ENCODE measurements around the gene MOCS1.

MOCS1 gene

DNA sequence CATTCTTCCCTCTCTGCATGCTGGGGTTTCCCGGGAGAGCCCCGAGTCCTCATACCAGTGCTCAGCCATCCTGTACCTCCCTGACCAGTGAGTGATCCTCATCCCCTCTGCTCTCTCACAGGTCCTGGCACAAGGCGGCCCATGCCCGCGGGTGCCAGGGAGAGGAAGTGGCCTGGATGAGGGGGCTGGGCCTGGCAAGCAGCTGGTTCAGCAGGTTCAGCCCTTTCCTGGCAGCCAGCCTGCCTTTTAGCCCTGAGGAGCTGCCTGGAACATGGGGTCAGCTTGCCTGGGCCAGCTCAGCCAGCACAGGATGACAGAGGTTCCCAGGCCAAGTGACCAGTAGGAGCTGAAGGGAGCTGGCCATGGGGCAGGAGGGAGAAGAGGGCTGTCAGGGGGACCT lies 10.9 kb downstream of the MOCS1 start:
- DNase-seq, result no peak

GRCh38 chr6:39922821-39923220 lies 11.4 kb downstream of the MOCS1 start:
- no peak for DNase-seq

DNA sequence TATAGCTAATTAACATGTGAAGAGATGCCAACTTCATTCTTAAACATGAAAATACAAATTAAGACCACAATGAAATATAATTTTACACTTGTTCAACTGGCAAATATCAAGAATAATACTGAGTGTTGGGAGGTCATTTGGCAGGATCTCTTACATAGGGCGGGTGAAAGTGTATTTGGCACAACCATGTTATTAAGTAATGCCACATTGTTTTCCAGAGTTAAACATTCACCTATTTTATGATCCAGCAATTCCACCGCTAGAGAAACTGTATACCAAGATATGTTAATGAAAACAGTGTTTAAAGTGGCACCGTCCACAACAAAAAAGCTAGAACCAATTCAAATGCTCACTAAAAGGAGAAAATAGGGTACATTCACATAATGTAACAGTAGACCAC lies 14.1 kb downstream of the MOCS1 start:
- no peak for DNase-seq

- DNase-seq, result no peak
Measured at GRCh38 chr6:39918831-39919230, 15.4 kb downstream of the MOCS1 start.

- no peak for DNase-seq
Measured at GRCh38 chr6:39917981-39918380, 16.3 kb downstream of the MOCS1 start.

DNA sequence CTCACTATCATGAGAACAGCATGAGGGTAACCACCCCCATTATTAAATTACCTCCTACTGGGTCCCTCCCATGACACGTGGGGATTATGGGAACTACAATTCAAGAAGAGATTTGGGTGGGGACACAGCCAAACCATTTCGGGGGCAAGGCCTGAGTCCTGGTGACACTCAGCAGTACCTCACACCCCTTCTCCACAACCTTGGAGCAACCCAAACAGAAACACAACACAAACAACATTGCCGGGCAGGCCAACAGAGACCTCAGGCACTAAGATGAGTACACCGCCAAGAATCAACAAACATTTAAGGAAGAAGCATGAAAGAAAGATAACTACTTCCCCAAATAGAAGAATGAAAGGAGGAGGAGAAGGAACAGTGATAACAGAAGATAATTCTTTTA lies 16.9 kb downstream of the MOCS1 start:
- no peak for DNase-seq

- no peak for DNase-seq
Measured at GRCh38 chr6:39915866-39916265, 18.4 kb downstream of the MOCS1 start.

GRCh38 chr6:39914239-39914638 lies 20.0 kb downstream of the MOCS1 start:
- no peak for DNase-seq

GRCh38 chr6:39913391-39913916 lies 20.8 kb downstream of the MOCS1 start:
- no peak for DNase-seq

- no peak for DNase-seq
Measured at GRCh38 chr6:39912446-39912845, 21.8 kb downstream of the MOCS1 start.

DNA sequence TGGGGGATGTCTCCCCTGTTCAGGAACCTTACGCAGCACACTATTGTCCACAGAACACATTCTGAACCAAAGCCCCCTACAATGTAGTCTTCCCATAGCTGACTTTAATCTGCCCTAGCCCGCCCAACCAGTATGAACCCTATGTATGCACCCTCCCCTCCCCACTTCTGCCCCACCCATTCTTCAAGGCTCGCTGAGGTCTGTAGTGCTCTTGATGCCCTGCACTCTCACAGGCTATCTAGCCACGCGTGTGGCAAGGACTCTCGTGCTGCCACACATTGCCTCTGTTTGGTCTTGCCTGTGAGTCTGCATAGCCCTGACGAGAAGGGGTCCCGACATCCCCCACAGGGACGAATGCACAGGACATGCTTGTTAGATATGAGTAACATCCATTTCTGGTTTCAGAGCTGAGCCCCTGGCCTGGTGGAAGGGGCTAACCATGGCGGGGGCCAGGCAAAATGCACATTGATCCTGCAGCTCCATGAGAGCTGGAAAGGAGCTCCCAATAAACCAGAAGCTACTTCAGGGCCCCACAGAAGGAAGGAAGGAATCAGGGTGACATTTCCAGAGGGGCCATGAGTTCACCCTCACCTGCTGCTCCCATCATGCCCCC lies 22.6 kb downstream of the MOCS1 start:
- no peak for DNase-seq

DNA sequence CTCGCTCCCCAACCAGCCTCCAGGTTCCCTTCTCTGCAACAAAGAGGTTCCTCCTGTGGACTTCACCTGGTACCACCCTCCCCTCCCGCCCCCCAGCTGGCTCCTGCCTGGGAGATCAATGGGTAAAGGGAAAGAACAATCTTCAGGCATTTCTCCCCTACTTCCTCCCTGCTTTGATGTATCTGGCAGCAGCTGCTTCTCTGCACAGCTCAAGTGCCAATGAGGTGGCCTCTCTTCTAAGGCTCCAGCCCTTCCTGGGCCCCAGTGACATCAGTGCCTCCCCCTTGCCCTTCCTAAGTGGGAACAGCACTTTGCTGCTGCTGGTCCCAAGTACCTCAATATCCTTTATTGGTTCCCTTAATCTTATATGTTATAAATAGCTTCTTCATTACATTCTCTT lies 23.5 kb downstream of the MOCS1 start:
- no peak for DNase-seq

- no peak for DNase-seq
Measured at GRCh38 chr6:39910164-39910563, 24.1 kb downstream of the MOCS1 start.

DNA sequence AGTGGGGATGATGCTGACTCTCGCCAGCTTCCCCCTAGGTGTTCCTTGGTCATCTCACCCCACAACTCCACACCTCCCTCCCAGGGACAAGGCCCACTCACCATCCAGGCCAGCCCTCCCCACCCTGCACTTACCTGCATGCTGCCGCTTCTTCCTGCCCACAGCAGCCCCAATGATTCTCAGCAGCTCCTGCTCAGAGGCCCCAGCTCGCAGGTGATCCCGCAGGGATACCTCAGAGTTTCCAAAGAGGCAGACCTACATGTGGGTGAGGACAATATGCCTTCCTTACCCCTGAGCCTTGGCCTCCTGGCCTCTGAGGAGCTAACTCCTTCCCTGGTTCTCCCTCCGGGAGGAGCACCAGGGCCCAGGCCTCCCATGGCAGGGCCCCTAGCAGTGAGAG lies 24.6 kb downstream of the MOCS1 start:
- no peak for DNase-seq

- no peak for DNase-seq
Measured at GRCh38 chr6:39908838-39909583, 25.3 kb downstream of the MOCS1 start.

- DNase-seq, result no peak
Measured at GRCh38 chr6:39907871-39908575, 26.2 kb downstream of the MOCS1 start.

DNA sequence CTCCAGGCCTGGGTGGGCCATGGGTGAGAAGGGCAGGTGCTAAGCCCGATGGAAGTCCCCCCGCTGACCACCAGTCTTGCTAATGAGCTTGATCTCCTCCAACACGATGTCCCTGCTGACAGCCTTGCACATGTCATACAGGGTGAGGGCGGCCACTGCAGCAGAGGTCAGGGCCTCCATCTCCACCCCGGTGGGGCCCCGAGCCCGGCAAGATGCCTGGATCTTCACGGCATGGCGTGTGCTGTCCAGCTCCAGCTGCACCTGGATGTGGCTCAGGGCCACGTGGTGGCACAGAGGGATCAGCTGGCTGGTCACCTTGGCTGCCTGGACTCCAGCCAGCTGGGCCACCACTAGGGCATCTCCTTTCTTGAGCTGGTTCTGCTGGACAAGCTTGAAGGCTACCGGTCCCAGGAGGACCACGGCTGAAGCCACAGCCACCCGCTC lies 27.9 kb downstream of the MOCS1 start:
- no peak for DNase-seq

GRCh38 chr6:39905640-39905975 lies 28.7 kb downstream of the MOCS1 start:
- no peak for DNase-seq

DNA sequence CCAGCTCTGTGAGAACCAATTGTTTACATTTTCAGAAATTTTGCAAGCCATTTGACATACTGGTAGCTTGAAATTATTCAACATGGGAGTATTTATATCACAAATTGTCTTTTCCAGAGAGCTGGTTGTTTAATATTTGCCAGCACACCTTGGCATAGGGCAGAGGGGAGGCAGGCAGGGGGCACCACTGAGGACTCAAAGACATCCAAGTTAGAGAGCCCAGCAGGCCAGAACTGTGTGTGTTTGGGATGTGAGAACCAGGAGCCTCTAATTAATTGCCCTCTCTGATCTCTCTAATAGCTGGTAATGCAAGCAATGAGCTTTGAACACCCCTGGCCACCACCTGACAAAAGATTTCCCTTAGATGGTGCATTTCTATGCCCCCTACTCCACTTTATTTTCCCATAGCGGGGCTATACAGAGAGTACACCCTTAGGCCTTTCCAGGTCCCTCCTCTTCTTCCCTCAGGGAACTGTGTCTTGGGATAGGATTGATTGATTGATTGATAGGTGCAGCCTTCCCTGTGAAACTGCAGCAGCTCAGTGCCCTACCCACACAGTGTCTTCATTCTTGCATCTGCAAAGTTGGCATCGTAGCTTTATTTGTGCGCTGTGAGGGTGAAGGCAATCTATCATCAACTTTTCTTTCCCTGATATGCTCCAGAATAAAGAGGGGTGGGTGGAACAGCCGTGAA lies 29.2 kb downstream of the MOCS1 start:
- no peak for DNase-seq

DNA sequence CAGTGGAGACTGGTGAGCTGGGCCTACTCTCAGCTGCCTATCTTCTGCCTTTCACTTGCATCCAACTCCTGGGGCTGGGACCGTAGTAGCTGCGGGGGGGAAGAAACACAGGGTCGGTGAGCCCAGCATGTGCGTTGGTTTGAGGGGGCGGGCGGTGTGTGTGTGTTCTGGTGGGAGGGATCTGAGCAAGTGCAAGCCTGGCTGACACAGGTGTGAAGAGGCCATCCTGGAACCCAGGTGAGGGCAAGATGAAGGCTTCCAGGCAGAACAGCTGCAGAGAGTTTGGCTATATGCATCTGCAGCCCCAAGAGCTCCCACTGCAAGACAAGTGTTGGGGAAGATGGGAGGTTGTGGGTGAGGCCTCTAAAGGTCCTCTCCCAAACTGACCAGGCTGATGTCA lies 30.6 kb downstream of the MOCS1 start:
- DNase-seq, result no peak

DNA sequence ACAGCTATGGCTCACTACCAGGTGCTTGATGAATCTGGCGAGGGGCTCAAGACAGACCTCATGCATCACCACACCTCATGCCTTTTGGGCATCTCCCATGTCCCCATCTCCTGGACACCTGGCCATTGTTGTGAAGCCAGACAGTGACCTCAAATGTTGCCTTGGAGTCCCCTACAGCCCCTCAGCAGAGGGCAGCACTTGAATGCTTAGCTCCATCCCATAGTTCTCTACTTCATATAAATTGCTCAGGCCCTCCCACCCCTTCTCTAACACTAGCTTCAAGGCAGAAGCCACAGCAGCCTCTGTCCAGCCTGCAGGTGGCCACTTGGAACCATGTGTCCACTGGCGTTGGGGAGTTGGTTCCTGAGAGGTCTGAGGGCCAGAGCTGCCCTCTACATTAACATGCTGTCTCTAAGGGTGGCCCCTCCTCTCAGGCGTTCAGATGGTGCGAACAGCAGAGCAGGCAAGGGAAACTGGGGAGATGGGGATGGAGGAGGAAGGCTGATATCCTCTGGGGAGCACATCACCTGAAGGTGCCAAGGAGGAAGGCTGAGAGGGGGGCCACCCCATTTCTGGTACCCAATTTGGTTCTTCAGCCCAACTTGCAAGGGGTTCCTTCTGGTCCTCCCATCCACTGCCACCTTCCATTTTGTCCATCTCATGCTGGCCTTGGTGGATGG lies 31.3 kb downstream of the MOCS1 start:
- DNase-seq, result no peak

- no peak for DNase-seq
Measured at GRCh38 chr6:39902136-39902535, 32.1 kb downstream of the MOCS1 start.

- DNase-seq, result no peak
Measured at GRCh38 chr6:39901670-39902069, 32.6 kb downstream of the MOCS1 start.

Data from CD4-positive, alpha-beta T cell treated with Interleukin-4 for 4 hours (primary cell).